Endodermal cell (in vitro differentiated cells): Measurements from ENCODE around the gene ATP8B4. TPM values are rescaled to one million over a fixed set of nuclear protein-coding genes. Genes with fewer than 3 reads are reported as not detected.

ENCODE experiments used
- DNase-seq: peaks from one replicate; pipeline ENCODE4 v3.0.0-alpha.2; 2017
- H3K27ac ChIP-seq: 2 replicates; pipeline ENCODE4 v1.5.1; 2013; ENCODE audit warnings: mild to moderate bottlenecking, low read depth, low read length, moderate library complexity
- H3K27me3 ChIP-seq: 2 replicates; pipeline ENCODE4 v1.6.1; 2013; ENCODE audit warnings: mild to moderate bottlenecking, low read length, moderate library complexity; ENCODE audit not compliant: insufficient read depth, control insufficient read depth, poor library complexity, severe bottlenecking
- H3K36me3 ChIP-seq: 2 replicates; pipeline ENCODE4 v1.7.0; 2013; ENCODE audit warnings: mild to moderate bottlenecking, low read length, moderate library complexity; ENCODE audit not compliant: control insufficient read depth, insufficient read depth
- H3K4me1 ChIP-seq: one replicate; pipeline ENCODE4 v1.7.0; 2013; ENCODE audit warnings: low read length; ENCODE audit not compliant: control insufficient read depth, insufficient read depth
- H3K4me3 ChIP-seq: 2 replicates; pipeline ENCODE4 v1.5.1; 2013; ENCODE audit warnings: mild to moderate bottlenecking, low read length, moderate library complexity
- H3K9ac ChIP-seq: 2 replicates; pipeline ENCODE4 v1.6.1; 2013; ENCODE audit warnings: mild to moderate bottlenecking, low read length, moderate library complexity; ENCODE audit not compliant: poor library complexity, severe bottlenecking; ENCODE audit errors: extremely low read depth
- H3K9me3 ChIP-seq: 2 replicates; pipeline ENCODE4 v1.6.1; 2013; ENCODE audit warnings: mild to moderate bottlenecking, low read length, moderate library complexity; ENCODE audit not compliant: control insufficient read depth
- H3K27ac Mint-ChIP-seq: 2 replicates; pipeline ENCODE4 v1.8.0; 2020; ENCODE audit warnings: mixed read lengths
- H3K27me3 Mint-ChIP-seq: 2 replicates; pipeline ENCODE4 v1.8.0; 2021; ENCODE audit warnings: mild to moderate bottlenecking, mixed read lengths; ENCODE audit not compliant: insufficient read depth
- H3K36me3 Mint-ChIP-seq: 2 replicates; pipeline ENCODE4 v1.8.0; 2020; ENCODE audit warnings: low read depth, mixed read lengths
- H3K4me1 Mint-ChIP-seq: 2 replicates; pipeline ENCODE4 v1.8.0; 2020; ENCODE audit warnings: mixed read lengths
- H3K4me3 Mint-ChIP-seq: 2 replicates; pipeline ENCODE4 v1.8.0; 2020; ENCODE audit warnings: mild to moderate bottlenecking, moderate library complexity, mixed read lengths
- H3K9me3 Mint-ChIP-seq: 2 replicates; pipeline ENCODE4 v1.8.0; 2020; ENCODE audit warnings: mild to moderate bottlenecking, mixed read lengths
- WGBS, 2 experiments: methylation state at CpG; one replicate each; pipeline versions ENCODE4 v1.1.5 to v1.1.7; 2013; ENCODE audit warnings: missing lambda C conversion rate in 2 of 2, mixed read lengths in 1 of 2; ENCODE audit not compliant: insufficient coverage in 1 of 2, insufficient read length in 1 of 2; 5-methylcytosine and 5-hydroxymethylcytosine counted together
- total RNA-seq, 2 donors: library from RNA; stranded (reverse); fragmentation: NEBNext Ultra II Directional in 1 of 2; extraction: Animal tissue kit (Norgen Biotek cat#: 25700) in 1 of 2; gene quantifications; 2 replicates in 1 of 2; 3 replicates in 1 of 2; pipeline ENCODE4 v1.2.1, GENCODE V29; 2021
- TF ChIP-seq, protein P1 (sequence below): fragments of 200-600 bp; sonication (generic); conservative IDR thresholded peaks from 2 replicates; pipeline ENCODE4 v1.5.0; 2021; ENCODE audit warnings: antibody characterized with exemption, mild to moderate bottlenecking

ATP8B4 gene
- total RNA-seq, 2 donors from 2014 or later, result 0.64 to 0.95 TPM

DNA sequence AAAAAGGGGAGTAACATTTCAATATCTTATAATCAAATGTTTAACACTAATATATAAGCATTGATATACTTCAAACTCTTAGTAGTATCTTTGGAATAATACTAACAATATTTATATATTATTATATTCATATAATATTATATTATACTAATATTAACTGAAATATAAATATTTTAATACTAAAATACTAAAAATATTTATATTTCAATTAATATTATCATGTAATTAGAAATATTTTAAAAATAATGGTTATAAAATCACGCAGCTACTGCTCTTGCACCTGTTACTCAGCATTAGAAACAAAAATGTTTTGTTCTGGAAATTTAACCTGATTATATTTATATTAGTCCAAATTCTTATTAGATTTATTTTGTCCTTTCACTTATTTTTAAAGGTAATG is 12.6 kb upstream of the ATP8B4 start:
- Histone ChIP-seq H3K36me3 (no peaks in the 10 kb centered on the region), H3K9ac (no peak overlapping the region), H3K4me1 (no peaks in the 10 kb centered on the region), H3K4me3 (no peak overlapping the region), H3K9me3 (no peaks in the 10 kb centered on the region), H3K27ac (no peak overlapping the region), H3K27me3 (no peaks in the 10 kb centered on the region)
- Mint-ChIP-seq H3K27ac (no peak overlapping the region), H3K4me1 (no peaks in the 10 kb centered on the region), H3K27me3 (peaks cover 2% of the 10 kb centered on the region), H3K4me3 (no peak overlapping the region), H3K36me3 (no peaks in the 10 kb centered on the region), H3K9me3 (peaks cover 4% of the 10 kb centered on the region)
- no peak for DNase-seq
- TF ChIP-seq, protein P1, sequence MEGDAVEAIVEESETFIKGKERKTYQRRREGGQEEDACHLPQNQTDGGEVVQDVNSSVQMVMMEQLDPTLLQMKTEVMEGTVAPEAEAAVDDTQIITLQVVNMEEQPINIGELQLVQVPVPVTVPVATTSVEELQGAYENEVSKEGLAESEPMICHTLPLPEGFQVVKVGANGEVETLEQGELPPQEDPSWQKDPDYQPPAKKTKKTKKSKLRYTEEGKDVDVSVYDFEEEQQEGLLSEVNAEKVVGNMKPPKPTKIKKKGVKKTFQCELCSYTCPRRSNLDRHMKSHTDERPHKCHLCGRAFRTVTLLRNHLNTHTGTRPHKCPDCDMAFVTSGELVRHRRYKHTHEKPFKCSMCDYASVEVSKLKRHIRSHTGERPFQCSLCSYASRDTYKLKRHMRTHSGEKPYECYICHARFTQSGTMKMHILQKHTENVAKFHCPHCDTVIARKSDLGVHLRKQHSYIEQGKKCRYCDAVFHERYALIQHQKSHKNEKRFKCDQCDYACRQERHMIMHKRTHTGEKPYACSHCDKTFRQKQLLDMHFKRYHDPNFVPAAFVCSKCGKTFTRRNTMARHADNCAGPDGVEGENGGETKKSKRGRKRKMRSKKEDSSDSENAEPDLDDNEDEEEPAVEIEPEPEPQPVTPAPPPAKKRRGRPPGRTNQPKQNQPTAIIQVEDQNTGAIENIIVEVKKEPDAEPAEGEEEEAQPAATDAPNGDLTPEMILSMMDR, result no peak
- WGBS, 2 experiments, result no CpG with 5 or more reads among the region's 1 CpG

DNA sequence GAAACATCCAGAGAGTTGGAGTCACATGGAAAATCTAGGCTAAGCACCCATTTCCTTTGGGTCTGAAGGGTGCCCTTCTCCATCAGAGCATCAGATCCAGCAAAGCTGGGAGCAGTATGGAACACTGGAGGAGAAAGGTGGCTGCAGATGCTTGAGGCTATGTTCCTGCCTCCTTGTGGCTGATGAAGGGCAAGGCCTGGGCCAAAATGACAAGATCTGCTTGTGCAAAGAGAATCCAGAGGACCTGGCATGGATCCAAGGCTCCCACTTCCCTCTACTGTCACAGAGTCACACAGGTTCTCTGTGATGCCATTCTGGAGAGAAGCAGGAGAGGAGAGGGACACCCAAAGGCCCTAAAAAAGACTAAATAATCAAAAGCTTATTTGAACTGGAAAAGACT is 9.2 kb upstream of the ATP8B4 start:
- no peak overlapping the region for H3K27ac Mint-ChIP-seq
- Histone ChIP-seq H3K27ac (no peak overlapping the region), H3K9ac (no peak overlapping the region), H3K9me3 (peaks cover 7% of the 10 kb centered on the region), H3K4me3 (no peak overlapping the region), H3K27me3 (no peaks in the 10 kb centered on the region), H3K36me3 (no peaks in the 10 kb centered on the region), H3K4me1 (no peaks in the 10 kb centered on the region)
- H3K4me1 Mint-ChIP-seq, result no peaks in the 10 kb centered on the region
- peak; percentile 66 for DNase-seq
- no peaks in the 10 kb centered on the region for H3K27me3 Mint-ChIP-seq
- no peak overlapping the region for H3K4me3 Mint-ChIP-seq
- no peaks in the 10 kb centered on the region for H3K36me3 Mint-ChIP-seq
- TF ChIP-seq, protein P1, result peak; percentile 71
- peaks cover 6% of the 10 kb centered on the region for H3K9me3 Mint-ChIP-seq

DNA sequence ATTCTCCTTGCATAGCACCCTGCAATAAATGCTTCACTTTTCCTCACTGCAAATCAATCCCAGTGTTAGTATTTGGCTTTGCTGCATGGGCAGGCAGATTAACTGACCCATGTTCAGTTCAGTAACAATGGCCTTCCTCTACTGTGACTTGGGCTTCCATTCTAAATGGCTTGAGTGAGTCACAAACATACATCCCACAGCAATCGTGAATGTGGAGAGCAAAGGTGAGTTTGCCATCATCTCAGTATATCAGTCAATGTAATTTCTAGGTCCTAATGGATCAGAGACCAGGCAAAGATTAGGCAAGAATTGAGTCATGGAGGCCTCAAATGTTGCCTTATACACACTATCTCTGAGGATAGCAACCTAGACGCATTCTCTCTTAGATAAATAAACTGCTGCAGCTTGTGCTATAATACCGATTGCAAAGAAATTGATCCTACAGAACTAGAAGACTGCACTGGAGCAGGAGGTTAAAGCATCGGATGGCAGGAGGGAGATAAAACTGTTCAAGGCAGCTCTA is 8.3 kb upstream of the ATP8B4 start:
- Mint-ChIP-seq H3K4me3 (no peak overlapping the region), H3K9me3 (peaks cover 2% of the 10 kb centered on the region), H3K36me3 (no peaks in the 10 kb centered on the region), H3K27ac (no peak overlapping the region), H3K27me3 (no peaks in the 10 kb centered on the region), H3K4me1 (no peaks in the 10 kb centered on the region)
- H3K9ac ChIP-seq, result no peak overlapping the region
- no peaks in the 10 kb centered on the region for H3K4me1 ChIP-seq
- no peak overlapping the region for H3K27ac ChIP-seq
- no peaks in the 10 kb centered on the region for H3K27me3 ChIP-seq
- H3K4me3 ChIP-seq, result no peak overlapping the region
- DNase-seq, result no peak
- WGBS, 2 experiments, result 89 to 93% methylated on average over 1 to 4 of the region's 4 CpGs
- peaks cover 8% of the 10 kb centered on the region for H3K9me3 ChIP-seq
- no peaks in the 10 kb centered on the region for H3K36me3 ChIP-seq
- TF ChIP-seq, protein P1, result no peak
